GF-D8 (cell line): ENCODE measurements around the gene CD1D.
"Not testable (repeated sequence)": the region's sequence is repeated elsewhere in the genome, so short reads cannot be mapped to it uniquely, and the experiment has no call there.

ENCODE experiments used
- DNase-seq: peaks from one replicate; lab custom pipeline; 2025; lab: John Stamatoyannopoulos, UW

The CD1D gene

GRCh38 chr1:158180741-158181576, at the start of gene CD1D:
Gene CD1D (plus strand): TSS chr1:158180895. CDS start chr1:158181102, 207 bp downstream.
- DNase-seq, result no peak

- no peak for DNase-seq
These were observed 49.5 kb upstream of the CD1D start for GRCh38 chr1:158131217-158131616.

GRCh38 chr1:158140764-158141192, 39.9 kb upstream of the CD1D start:
- no peak for DNase-seq

DNA sequence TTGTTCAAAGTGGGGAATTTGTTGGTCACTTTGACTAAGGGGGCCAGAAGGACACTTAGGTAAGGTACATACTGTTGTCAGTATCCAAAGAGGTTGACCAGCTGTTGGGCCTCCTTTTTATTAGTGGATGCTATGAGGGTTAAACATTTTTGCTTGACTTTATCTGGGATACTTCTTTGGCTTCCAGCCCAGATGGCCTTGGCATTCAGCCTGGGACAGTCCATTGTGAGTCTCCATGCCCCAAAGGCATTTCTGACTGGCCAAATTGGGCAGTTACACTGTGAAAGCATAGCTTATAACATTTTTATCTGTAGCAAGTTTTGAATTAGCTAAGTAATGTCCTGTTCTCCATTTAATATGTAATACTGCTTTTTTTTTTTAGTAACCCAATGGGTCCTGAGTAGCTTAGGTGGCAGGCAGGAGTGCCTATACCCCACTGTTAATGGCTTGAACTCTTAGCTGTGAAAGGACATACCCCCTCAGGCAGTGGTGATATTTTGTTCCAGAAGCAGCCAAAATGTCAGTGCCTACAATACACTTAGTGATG, 35.4 kb upstream of the CD1D start:
- DNase-seq, result no peak

DNA sequence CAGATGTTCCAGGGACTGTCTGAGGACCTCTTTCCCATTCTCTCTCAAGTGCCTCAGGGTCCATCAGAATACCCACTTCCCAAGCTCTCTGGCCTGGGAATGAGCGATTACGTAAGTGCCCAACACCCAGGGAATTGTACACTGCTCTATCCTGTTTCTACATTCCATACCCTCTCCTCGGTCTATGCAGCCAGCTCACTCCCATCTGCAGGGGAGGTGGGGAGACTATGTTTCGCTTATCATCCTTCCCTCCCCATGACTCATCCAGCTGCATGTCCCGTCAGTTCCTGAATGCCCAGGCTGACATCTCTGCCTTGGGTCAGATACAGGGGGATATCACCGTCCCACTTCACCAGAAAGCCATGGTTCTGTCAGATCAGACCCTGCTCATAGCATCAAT, 34.5 kb upstream of the CD1D start:
- DNase-seq, result no peak

DNA sequence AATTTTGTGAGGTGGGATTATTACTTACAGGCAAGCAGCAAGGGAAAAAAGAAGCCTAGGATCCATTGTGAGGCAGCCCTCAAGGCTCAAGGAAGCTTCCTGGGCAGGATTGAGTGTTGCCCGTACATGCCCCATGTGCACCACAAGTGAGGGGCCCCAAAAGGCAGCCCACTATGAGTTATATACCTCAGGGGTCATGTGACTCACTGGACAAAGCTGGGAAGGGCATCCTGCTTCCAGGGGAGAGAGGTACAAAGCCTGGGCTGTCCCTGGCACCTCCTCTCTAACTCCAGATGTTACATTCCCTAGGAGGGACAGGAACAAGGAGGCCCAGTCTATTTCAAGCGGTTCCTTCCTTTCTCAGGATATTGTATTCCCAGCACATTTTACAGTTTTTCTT, 34.0 kb upstream of the CD1D start:
- no peak for DNase-seq

GRCh38 chr1:158147401-158147800, 33.3 kb upstream of the CD1D start:
- no peak for DNase-seq

- DNase-seq, result no peak
These were observed 32.8 kb upstream of the CD1D start for GRCh38 chr1:158147869-158148268.

DNA sequence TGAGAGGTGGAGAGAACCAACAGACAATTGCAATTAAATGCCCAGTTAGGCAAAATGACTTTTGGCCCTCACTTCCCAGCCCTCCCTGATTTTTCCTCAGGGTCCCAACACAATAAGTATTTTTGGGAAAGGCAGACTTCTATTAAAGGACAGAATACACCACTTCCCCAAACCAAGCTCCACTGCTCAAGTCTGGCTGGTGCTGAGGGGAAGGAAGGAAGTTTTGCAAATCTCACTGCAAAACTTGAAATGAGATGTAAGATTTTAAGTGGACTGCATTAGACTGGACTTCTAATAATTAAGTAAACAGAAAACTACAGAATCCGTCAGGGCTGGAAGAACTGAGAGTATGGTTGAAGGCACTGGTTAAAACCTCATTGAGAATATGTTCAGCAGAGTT, 32.2 kb upstream of the CD1D start:
- no peak for DNase-seq

GRCh38 chr1:158149175-158149574, 31.5 kb upstream of the CD1D start:
- DNase-seq, result no peak

- no peak for DNase-seq
These were observed 31.0 kb upstream of the CD1D start for GRCh38 chr1:158149577-158150269.

- no peak for DNase-seq
These were observed 30.2 kb upstream of the CD1D start for GRCh38 chr1:158150523-158150922.

- no peak for DNase-seq
These were observed 27.5 kb upstream of the CD1D start for GRCh38 chr1:158153179-158153578.

GRCh38 chr1:158153746-158154444, 26.8 kb upstream of the CD1D start:
- no peak for DNase-seq

- no peak for DNase-seq
These were observed 26.2 kb upstream of the CD1D start for GRCh38 chr1:158154501-158154900.

GRCh38 chr1:158155673-158156072, 25.0 kb upstream of the CD1D start:
- no peak for DNase-seq

GRCh38 chr1:158159597-158159996, 21.1 kb upstream of the CD1D start:
- no peak for DNase-seq

- no peak for DNase-seq
These were observed 19.2 kb upstream of the CD1D start for GRCh38 chr1:158161446-158161845.

DNA sequence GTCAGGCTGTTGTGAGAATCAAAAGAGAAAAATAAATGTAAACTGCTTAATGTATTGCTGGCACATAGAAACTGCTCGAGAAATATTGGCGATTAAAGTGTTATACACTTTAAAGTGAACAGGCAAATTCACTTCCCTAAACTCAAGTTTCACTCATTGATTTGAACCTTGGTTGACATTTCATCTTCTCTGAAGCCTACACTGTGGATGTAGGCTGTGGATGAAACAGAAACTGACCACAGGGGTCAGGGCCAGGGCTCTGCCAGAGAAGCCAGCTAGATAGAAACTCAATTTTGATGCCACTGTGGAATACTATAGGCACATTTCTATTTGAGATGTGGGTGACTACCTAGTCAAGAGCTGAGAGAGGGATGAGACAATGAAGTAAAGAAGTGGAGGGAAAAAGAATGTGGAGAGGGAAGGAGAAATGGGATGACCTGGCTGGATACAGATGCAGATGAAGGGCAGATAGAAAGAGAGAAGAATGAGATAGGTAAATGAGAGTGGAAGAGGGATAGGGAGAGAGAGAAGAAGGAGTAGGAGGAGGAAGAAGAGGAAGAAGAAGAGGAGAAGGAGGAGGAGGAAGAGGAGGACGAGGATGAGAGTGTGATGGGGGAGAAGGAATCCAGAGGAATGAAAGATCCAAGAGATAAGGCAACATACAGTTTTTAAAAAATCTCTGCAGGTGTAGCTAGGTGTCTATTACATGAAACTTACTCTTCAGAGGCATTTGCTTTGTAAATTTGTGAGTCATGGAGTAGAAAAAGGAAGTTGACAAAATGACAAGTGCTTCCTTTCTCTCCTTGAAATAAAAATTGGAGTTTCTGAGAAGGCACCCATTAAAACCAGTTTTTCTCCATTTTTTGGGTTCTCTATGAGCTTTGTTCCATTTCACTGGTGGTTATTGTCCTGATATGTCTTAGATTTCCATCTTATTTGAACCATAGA, 17.4 kb upstream of the CD1D start:
- no peak for DNase-seq

DNA sequence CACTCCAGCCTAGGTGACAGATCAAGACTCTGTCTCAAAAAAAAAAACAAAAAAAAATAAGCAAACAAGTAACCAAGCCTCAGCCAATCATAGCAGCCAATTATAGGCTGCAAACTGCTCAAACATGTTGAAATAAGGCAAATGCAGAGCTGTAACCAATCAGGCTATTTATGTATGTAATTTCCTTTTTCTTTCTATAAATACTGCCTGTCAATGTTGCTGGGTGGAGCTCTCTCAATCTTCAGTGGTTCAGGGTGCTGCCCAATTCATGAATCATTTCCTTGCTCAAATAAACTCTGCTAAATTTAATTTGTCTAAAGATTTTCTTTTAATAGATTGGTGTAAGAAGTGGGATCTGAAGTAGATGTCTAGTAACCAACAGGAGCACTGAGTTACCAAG, 11.6 kb upstream of the CD1D start:
- DNase-seq, result no peak

- not testable (repeated sequence) for DNase-seq
These were observed 4.8 kb upstream of the CD1D start for GRCh38 chr1:158175915-158176314.
